BE2C (cell line): ENCODE data around the gene CENPQ.

ENCODE experiments used
- DNase-seq: peaks from one replicate; pipeline ENCODE4 v3.0.0-alpha.2; 2020
- H3K27me3 ChIP-seq: fragments of 250-450 bp; sonication (Bioruptor Pico); 2 replicates; pipeline ENCODE4 v1.5.1; 2020; ENCODE audit warnings: mild to moderate bottlenecking
- H3K36me3 ChIP-seq: fragments of 250-450 bp; sonication (Bioruptor Pico); 2 replicates; pipeline ENCODE4 v1.5.1; 2020; ENCODE audit warnings: mild to moderate bottlenecking
- H3K4me1 ChIP-seq: fragments of 250-450 bp; sonication (Bioruptor Pico); 2 replicates; pipeline ENCODE4 v1.5.1; 2020
- H3K4me3 ChIP-seq: 2 replicates; pipeline ENCODE4 v1.5.1; 2011; ENCODE audit warnings: low read depth, low read length
- H3K9me3 ChIP-seq: fragments of 250-450 bp; sonication (Bioruptor Pico); 2 replicates; pipeline ENCODE4 v1.5.1; 2020
- CTCF ChIP-seq: IDR thresholded peaks from 2 replicates; pipeline ENCODE4 v1.5.1; 2012; ENCODE audit warnings: mild to moderate bottlenecking, low read depth, low read length

Gene CENPQ

GRCh38 chr6:49453221-49453620, 9.9 kb upstream of the CENPQ start:
- Histone ChIP-seq H3K36me3 (no peaks in the 10 kb centered on the region; the same call in 1 of the 2 replicates), H3K9me3 (no peaks in the 10 kb centered on the region), H3K4me3 (no peak overlapping the region), H3K27me3 (no peaks in the 10 kb centered on the region), H3K4me1 (no peaks in the 10 kb centered on the region)
- TF ChIP-seq CTCF, result peak; percentile 24; the same call in 1 of the 2 replicates
- DNase-seq, result no peak

- Histone ChIP-seq H3K27me3 (no peaks in the 10 kb centered on the region), H3K9me3 (no peaks in the 10 kb centered on the region), H3K4me3 (no peak overlapping the region), H3K36me3 (no peaks in the 10 kb centered on the region; the same call in 1 of the 2 replicates), H3K4me1 (no peaks in the 10 kb centered on the region)
- TF ChIP-seq CTCF, result no peak
- no peak for DNase-seq
Observed at GRCh38 chr6:49454787-49455709, 8.1 kb upstream of the CENPQ start.

- no peak overlapping the region for H3K4me3 ChIP-seq
- no peak for DNase-seq
- no peaks in the 10 kb centered on the region for H3K9me3 ChIP-seq
- H3K27me3 ChIP-seq, result no peaks in the 10 kb centered on the region
- no peaks in the 10 kb centered on the region for H3K36me3 ChIP-seq
- no peaks in the 10 kb centered on the region for H3K4me1 ChIP-seq
- TF ChIP-seq CTCF, result no peak
Observed at GRCh38 chr6:49457771-49458170, 5.4 kb upstream of the CENPQ start.

- peak overlapping the region; percentile 93 for H3K4me3 ChIP-seq
- H3K9me3 ChIP-seq, result no peaks in the 10 kb centered on the region
- H3K36me3 ChIP-seq, result no peaks in the 10 kb centered on the region
- H3K4me1 ChIP-seq, result no peaks in the 10 kb centered on the region
- TF ChIP-seq CTCF, result no peak
- no peaks in the 10 kb centered on the region for H3K27me3 ChIP-seq
- DNase-seq, result no peak
Observed at GRCh38 chr6:49462071-49462470, 1.1 kb upstream of the CENPQ start.

- DNase-seq, result no peak
- no peak for TF ChIP-seq CTCF
Observed at GRCh38 chr6:49462599-49462926, 607 bp upstream of the CENPQ start.

GRCh38 chr6:49463612-49463967, 420 bp downstream of the CENPQ start:
- Histone ChIP-seq H3K36me3 (no peaks in the 10 kb centered on the region), H3K4me1 (no peaks in the 10 kb centered on the region), H3K4me3 (peak overlapping the region; percentile 93), H3K9me3 (no peaks in the 10 kb centered on the region), H3K27me3 (no peaks in the 10 kb centered on the region)
- no peak for TF ChIP-seq CTCF
- no peak for DNase-seq

More at GRCh38 chr6:49462599-49462926, 607 bp upstream of the CENPQ start:
- Histone ChIP-seq H3K4me1 (no peaks in the 10 kb centered on the region), H3K36me3 (no peaks in the 10 kb centered on the region), H3K9me3 (no peaks in the 10 kb centered on the region), H3K4me3 (peak overlapping the region; percentile 93), H3K27me3 (no peaks in the 10 kb centered on the region)
